GM12873 (cell line): ENCODE results near the gene ZNF668.

Experiments used
- TF ChIP-seq, protein P1 (sequence below): IDR thresholded peaks from 2 replicates; pipeline ENCODE4 v1.5.1; 2012; ENCODE audit warnings: low read depth, mild to moderate bottlenecking, moderate library complexity, low read length, control low read depth; ENCODE audit not compliant: insufficient read depth; ENCODE audit errors: missing control alignments

ZNF668 gene

DNA sequence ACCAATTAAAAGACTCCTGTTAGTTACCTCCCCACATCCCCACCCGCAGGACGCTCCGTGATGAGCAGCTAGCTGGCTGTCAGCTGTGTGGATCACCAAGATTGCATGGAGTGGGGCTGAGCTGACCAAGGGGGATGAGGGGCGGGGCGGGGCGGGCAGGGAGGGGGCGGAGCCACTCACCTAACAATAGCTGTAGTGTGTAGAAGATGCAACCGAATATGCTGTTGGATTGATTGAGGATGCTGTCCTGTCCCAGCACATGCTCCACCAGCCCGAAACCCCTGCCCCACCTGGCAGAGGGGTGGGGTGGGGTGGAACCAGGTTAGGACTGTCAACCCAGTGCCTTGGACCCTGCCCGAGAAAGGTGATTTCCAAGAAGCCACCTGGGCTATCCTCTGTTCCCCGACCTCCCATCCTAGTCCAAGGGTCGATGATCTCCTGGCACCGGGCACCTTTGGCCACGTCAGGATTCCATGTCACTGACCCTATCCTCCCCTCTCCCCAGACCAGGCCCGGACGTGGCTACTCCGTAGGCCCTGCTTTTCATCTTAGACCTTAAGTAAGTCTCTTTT is 19.2 kb upstream of the ZNF668 start:
- TF ChIP-seq, protein P1, sequence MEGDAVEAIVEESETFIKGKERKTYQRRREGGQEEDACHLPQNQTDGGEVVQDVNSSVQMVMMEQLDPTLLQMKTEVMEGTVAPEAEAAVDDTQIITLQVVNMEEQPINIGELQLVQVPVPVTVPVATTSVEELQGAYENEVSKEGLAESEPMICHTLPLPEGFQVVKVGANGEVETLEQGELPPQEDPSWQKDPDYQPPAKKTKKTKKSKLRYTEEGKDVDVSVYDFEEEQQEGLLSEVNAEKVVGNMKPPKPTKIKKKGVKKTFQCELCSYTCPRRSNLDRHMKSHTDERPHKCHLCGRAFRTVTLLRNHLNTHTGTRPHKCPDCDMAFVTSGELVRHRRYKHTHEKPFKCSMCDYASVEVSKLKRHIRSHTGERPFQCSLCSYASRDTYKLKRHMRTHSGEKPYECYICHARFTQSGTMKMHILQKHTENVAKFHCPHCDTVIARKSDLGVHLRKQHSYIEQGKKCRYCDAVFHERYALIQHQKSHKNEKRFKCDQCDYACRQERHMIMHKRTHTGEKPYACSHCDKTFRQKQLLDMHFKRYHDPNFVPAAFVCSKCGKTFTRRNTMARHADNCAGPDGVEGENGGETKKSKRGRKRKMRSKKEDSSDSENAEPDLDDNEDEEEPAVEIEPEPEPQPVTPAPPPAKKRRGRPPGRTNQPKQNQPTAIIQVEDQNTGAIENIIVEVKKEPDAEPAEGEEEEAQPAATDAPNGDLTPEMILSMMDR, result no peak

DNA sequence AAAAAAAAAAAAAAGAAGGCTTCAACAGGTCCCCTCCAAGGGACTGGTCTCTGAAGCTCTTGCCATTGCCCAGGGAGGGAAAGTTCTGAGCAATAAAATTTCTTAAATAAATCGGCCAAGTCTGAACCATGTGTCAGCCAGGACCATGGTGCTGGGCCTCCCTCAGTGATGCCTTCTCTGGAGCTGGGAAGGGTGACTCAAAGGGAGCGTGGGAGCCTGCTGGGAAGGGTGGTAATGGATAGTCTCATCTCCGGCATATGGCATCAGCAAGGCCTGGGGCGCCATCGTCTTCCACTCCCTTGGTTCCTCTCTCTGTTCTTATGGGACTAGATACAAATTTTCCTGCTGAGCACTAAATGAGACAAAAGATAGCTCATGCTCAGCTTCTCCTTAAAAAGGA is 18.3 kb upstream of the ZNF668 start:
- TF ChIP-seq, protein P1, result no peak

DNA sequence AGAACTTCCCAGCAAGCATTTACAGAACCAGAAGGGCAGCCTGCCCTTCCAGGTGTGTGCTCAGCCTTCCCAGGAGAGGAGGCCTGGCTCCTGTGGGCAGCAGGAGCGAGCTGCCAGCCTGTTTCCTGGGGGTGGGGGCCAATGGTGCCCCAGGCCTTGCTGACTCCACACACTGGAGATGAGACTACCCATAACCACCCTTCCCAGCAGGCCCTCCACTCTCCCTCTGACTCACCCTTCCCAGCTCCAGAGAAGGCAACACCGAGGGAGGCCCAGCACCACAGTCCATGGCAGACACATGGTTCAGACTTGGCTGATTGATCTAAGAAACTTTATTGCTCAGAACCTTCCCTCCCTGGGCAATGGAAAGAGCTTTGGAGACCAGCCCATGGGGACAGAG is 16.5 kb upstream of the ZNF668 start:
- TF ChIP-seq, protein P1, result no peak

DNA sequence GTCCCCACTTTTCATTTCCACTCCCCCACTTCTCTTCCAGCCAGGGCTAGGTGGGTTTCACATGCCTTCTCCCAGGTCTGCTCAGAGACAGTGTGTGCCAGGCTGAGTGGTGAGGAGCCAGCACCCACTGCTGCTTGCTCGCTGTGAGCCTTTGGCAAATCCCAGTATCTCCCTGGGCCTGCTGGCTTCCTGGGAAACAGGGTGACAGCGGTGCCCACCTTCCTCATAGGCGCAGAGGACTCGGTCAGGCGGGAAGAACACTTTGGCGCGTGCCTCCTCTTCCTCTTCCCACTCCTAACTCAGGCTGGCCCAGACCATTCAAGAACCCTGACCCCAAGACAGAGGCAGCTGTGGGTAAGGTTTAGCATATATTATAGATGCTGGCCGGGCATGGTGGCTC is 15.2 kb upstream of the ZNF668 start:
- TF ChIP-seq, protein P1, result no peak

DNA sequence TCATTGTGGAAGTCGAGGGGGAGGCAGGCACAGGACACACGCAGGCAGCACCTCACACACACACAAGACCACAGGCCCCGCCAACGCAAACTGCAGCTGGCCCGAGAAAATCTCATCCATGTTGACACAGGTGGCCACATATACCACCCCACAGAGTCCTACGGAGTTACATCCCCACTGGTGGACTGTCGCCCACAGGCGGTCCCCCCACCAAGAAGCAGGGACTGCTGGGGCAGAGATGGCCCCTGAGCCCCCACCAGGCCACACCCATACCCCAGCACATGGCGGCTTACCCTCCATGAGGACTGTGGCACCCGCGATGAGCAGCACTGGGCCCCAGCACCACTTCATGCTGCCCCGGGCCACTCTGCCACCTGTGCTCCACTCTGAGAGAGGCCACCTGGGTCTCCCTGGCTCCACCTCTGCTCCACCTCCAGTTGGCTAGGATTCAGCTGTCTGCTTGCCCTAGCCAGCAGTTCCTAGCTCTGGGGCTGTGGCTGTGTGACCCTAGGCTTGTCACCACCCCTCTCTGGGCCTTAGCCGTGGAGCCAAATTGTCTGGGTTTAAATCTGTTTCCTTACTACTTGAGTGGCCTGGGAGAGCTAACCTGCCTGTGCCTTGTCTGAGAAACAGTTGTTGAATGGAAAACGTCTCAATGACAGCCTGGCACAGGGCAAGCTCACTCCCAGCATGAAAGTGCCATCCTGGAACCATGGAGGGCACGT is 14.6 kb upstream of the ZNF668 start, which contains the start of gene PRSS53:
Gene PRSS53 (minus strand): TSS at position 485 of the 725 bp plus-strand sequence. CDS start 134 bp downstream, at position 351.
- TF ChIP-seq, protein P1, result no peak

DNA sequence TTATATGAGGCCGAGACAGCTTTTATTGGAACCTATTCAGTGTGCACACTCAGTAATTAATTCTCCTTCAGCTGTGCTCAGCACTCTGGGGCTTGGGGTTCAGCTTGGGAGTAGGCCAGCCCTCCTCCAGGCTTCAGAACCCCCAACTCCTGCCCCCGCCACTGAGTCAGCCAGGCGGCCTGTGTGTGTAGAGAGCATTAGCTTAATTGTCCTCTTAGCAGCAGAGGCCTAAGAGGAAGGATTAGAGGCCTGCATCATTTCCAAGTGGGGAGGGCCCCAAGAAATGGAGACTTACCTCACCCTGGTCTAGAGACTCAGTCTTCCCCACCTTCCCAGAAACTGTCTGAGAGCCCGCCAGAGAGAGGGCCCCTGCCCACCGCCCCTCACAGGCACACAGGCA is 13.9 kb upstream of the ZNF668 start:
- TF ChIP-seq, protein P1, result no peak

DNA sequence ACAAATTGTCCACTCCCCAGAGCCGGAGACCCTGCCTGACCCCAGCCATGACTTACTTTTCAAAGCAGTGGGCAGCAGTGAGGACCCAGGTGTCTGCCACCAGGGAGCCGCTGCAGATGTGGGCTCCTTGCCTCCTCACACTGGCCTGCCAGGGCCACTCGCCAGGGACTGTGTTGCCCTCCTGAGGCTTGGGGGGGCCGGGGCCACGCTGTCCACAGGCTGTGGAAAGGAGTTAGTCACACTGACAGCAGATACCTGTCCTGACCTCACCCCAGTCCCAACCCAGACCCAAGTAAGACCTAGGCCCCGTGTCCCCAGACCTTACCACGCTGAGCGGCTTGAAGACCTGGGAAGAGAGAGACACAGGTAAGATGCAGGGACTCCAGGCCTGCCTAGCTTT is 13.4 kb upstream of the ZNF668 start:
- TF ChIP-seq, protein P1, result no peak

DNA sequence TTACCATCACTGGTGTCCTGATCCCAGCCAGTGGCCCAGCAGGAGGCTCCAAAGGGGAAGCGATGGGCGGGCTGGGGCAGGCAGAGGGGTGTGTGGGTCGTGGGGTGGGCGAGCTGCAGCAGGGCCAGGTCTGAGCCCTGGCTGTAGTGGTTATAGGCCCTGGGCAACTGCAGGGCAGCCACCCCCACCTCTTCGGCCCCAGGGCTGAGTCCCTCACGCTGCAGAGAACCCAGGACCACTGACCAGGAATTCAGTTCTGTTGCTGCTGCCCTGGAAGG is 12.5 kb upstream of the ZNF668 start:
- TF ChIP-seq, protein P1, result no peak
